ENCODE data around the gene DSCAML1. TPM values are rescaled to one million over a fixed set of nuclear protein-coding genes. Genes with fewer than 3 reads are reported as not detected.
A peak's percentile ranks its signal among the peaks of the same experiment; 100 is the strongest.

DSCAML1 gene
- total RNA-seq, 1 donor from 2014 or later: 0.89 TPM

- no peak for DNase-seq
Measured at GRCh38 chr11:117691516-117691915, 105.5 kb downstream of the DSCAML1 start.

- no peak for DNase-seq
Measured at GRCh38 chr11:117691218-117691514, 105.8 kb downstream of the DSCAML1 start.

- no peak for DNase-seq
Measured at GRCh38 chr11:117690484-117691217, 106.4 kb downstream of the DSCAML1 start.

- DNase-seq: no peak
Measured at GRCh38 chr11:117688255-117688797, 108.7 kb downstream of the DSCAML1 start.

- DNase-seq: no peak
Measured at GRCh38 chr11:117687776-117688175, 109.2 kb downstream of the DSCAML1 start.

- DNase-seq: no peak
Measured at GRCh38 chr11:117686711-117687110, 110.3 kb downstream of the DSCAML1 start.

- DNase-seq: no peak
Measured at GRCh38 chr11:117685566-117685965, 111.5 kb downstream of the DSCAML1 start.

- DNase-seq: no peak
Measured at GRCh38 chr11:117684731-117685130, 112.3 kb downstream of the DSCAML1 start.

- DNase-seq: no peak
Measured at GRCh38 chr11:117684111-117684510, 112.9 kb downstream of the DSCAML1 start.

- DNase-seq: no peak
Measured at GRCh38 chr11:117681438-117681837, 115.6 kb downstream of the DSCAML1 start.

GRCh38 chr11:117679461-117679860, 117.6 kb downstream of the DSCAML1 start:
- no peak for DNase-seq

GRCh38 chr11:117678658-117679406, 118.2 kb downstream of the DSCAML1 start:
- DNase-seq: no peak

- DNase-seq: no peak
Measured at GRCh38 chr11:117677729-117678310, 119.2 kb downstream of the DSCAML1 start.

- DNase-seq: no peak
Measured at GRCh38 chr11:117676501-117676900, 120.5 kb downstream of the DSCAML1 start.

- no peak for DNase-seq
Measured at GRCh38 chr11:117673602-117674001, 123.4 kb downstream of the DSCAML1 start.

GRCh38 chr11:117671370-117671769, 125.6 kb downstream of the DSCAML1 start:
- DNase-seq: no peak

- DNase-seq: no peak
Measured at GRCh38 chr11:117670924-117671323, 126.1 kb downstream of the DSCAML1 start.

GRCh38 chr11:117670443-117670842, 126.6 kb downstream of the DSCAML1 start:
- DNase-seq: no peak

GRCh38 chr11:117669616-117670015, 127.4 kb downstream of the DSCAML1 start:
- DNase-seq: no peak

- no peak for DNase-seq
Measured at GRCh38 chr11:117669062-117669461, 128.0 kb downstream of the DSCAML1 start.

- no peak for DNase-seq
Measured at GRCh38 chr11:117668321-117668751, 128.7 kb downstream of the DSCAML1 start.

- no peak for DNase-seq
Measured at GRCh38 chr11:117664897-117665296, 132.1 kb downstream of the DSCAML1 start.

- DNase-seq: peak; percentile 18
Measured at GRCh38 chr11:117663821-117664220, 133.2 kb downstream of the DSCAML1 start.

Data from skin of body (tissue), 2 donors.